ENCODE results near the gene GUK1.

Gene GUK1

GRCh38 chr1:228163007-228163753 lies 23.1 kb downstream of the GUK1 start:
- DNase-seq (ENCODE audit: low spot score), result no peak

GRCh38 chr1:228163776-228164519 lies 23.9 kb downstream of the GUK1 start:
- no peak for DNase-seq (ENCODE audit: low spot score)

- no peak for DNase-seq (ENCODE audit: low spot score)
These were observed 24.7 kb downstream of the GUK1 start for GRCh38 chr1:228164561-228165371.

- peak; percentile 98 for DNase-seq (ENCODE audit: low spot score)
These were observed 25.5 kb downstream of the GUK1 start, which contains the start of gene IBA57 for GRCh38 chr1:228165372-228166169. Gene IBA57 (plus strand): TSS chr1:228165804. CDS start chr1:228165817, 13 bp downstream.

GRCh38 chr1:228166170-228166936 lies 26.3 kb downstream of the GUK1 start:
- DNase-seq (ENCODE audit: low spot score), result peak; percentile 84

- DNase-seq (ENCODE audit: low spot score), result no peak
These were observed 28.6 kb downstream of the GUK1 start for GRCh38 chr1:228168563-228169270.

- DNase-seq (ENCODE audit: low spot score), result no peak
These were observed 29.3 kb downstream of the GUK1 start for GRCh38 chr1:228169345-228169744.

GRCh38 chr1:228170666-228171065 lies 30.6 kb downstream of the GUK1 start:
- DNase-seq (ENCODE audit: low spot score), result no peak

- no peak for DNase-seq (ENCODE audit: low spot score)
These were observed 31.3 kb downstream of the GUK1 start for GRCh38 chr1:228171221-228171891.

- DNase-seq (ENCODE audit: low spot score), result no peak
These were observed 32.8 kb downstream of the GUK1 start for GRCh38 chr1:228172591-228173527.

- DNase-seq (ENCODE audit: low spot score), result peak; percentile 45
These were observed 33.7 kb downstream of the GUK1 start for GRCh38 chr1:228173528-228174481.

GRCh38 chr1:228174482-228175315 lies 34.6 kb downstream of the GUK1 start:
- DNase-seq (ENCODE audit: low spot score), result peak; percentile 76

GRCh38 chr1:228175316-228176023 lies 35.4 kb downstream of the GUK1 start:
- DNase-seq (ENCODE audit: low spot score), result no peak

- no peak for DNase-seq (ENCODE audit: low spot score)
These were observed 35.9 kb downstream of the GUK1 start for GRCh38 chr1:228176024-228176395.

GRCh38 chr1:228176461-228177182 lies 36.5 kb downstream of the GUK1 start:
- no peak for DNase-seq (ENCODE audit: low spot score)

Data from NAMALWA (cell line).